Left ventricle myocardium inferior (tissue), 1 donor: ENCODE data around the gene RPTN. TPM values are rescaled to one million over a fixed set of nuclear protein-coding genes. Genes with fewer than 3 reads are reported as not detected.

ENCODE experiments used
- DNase-seq: peaks from one replicate; pipeline ENCODE4 v3.0.0-alpha.2; 2020
- H3K27ac ChIP-seq: fragments of 200-600 bp; replicated peaks from 2 replicates; pipeline ENCODE4 v1.8.0; 2021
- H3K27me3 ChIP-seq: fragments of 200-600 bp; 2 replicates; pipeline ENCODE4 v1.8.0; 2021; ENCODE audit warnings: low read depth
- H3K36me3 ChIP-seq: fragments of 200-600 bp; 2 replicates; pipeline ENCODE4 v1.8.0; 2021
- H3K4me1 ChIP-seq: fragments of 200-600 bp; 2 replicates; pipeline ENCODE4 v1.8.0; 2021
- H3K4me3 ChIP-seq: fragments of 200-600 bp; 2 replicates; pipeline ENCODE4 v1.8.0; 2021; ENCODE audit warnings: mild to moderate bottlenecking, moderate library complexity
- H3K9me3 ChIP-seq: fragments of 200-600 bp; replicated peaks from 2 replicates; pipeline ENCODE4 v1.8.0; 2021
- intact Hi-C: fragments of 100-400 bp; cut with micrococcal nuclease; formaldehyde crosslinking; loops from one replicate; pipeline ENCODE4 v1.11.0; 2022
- total RNA-seq: library from RNA; stranded (reverse); fragmentation: NEBNext Ultra II Directional; extraction: Animal tissue kit (Norgen Biotek cat#: 25700); gene quantifications from one replicate; pipeline ENCODE4 v1.2.1, GENCODE V29; 2021
- TF ChIP-seq, protein P1 (sequence below): fragments of 200-600 bp; IDR thresholded peaks from 2 replicates; pipeline ENCODE4 v1.8.0; 2021; ENCODE audit warnings: antibody characterized with exemption, mild to moderate bottlenecking, borderline replicate concordance
- donor health status: DM: no; HTN: yes; CAD: no; lungs with severe emphysema.

The RPTN gene
- total RNA-seq, 1 donor from 2014 or later: not detected

DNA sequence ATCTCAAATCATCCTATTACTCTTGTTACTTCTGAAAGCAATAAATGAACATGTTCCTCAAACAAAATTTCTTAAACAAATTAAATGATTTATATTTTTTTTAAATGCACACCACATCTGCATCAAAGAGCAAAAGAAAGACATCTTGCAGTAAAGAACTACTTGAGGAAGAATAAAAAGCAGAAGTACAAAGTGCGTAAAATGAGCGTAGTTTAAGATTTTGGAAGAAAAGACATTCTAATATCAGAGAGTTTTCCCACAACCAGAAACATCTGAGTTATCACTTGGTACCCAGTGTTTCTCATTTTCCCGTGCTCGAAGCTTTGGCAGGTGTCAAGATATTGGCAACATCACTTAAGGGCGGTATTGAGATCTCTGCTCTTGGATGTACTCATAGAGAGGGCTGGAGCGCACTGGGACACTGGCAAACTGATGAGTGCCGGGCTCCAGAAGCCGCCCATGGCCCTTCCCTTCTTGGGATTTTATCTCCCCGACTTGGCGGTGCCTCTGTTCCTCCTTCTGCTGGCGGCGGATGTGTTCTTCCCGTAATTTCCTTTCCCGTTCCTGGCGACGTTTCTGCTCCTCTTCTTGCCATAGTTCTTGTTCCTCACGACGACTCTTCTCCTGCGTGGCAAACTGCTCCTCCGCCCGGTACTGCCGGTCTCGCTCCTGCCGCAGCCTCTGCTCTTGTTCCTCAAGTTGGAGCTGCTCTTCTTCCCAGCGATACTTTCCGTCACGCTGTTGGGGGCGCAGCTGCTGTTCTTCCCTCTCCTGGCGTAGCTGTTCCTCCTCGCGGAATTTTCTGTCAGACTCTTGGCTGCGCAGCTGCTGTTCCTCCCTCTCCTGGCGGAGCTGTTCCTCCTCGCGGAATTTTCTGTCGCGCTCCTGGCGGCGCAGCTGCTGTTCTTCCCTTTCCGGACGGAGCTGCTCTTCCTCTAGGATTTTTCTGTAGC lies 51.7 kb downstream of the RPTN start:
- no peak for DNase-seq
- intact Hi-C loops: no loop called here
- Histone ChIP-seq H3K9me3 (peaks cover 22% of the 10 kb centered on the region), H3K36me3 (no peaks in the 10 kb centered on the region), H3K4me1 (peaks cover 48% of the 10 kb centered on the region), H3K4me3 (peak overlapping the region; percentile 67), H3K27ac (no peak overlapping the region), H3K27me3 (peaks cover 100% of the 10 kb centered on the region)
- TF ChIP-seq, protein P1, sequence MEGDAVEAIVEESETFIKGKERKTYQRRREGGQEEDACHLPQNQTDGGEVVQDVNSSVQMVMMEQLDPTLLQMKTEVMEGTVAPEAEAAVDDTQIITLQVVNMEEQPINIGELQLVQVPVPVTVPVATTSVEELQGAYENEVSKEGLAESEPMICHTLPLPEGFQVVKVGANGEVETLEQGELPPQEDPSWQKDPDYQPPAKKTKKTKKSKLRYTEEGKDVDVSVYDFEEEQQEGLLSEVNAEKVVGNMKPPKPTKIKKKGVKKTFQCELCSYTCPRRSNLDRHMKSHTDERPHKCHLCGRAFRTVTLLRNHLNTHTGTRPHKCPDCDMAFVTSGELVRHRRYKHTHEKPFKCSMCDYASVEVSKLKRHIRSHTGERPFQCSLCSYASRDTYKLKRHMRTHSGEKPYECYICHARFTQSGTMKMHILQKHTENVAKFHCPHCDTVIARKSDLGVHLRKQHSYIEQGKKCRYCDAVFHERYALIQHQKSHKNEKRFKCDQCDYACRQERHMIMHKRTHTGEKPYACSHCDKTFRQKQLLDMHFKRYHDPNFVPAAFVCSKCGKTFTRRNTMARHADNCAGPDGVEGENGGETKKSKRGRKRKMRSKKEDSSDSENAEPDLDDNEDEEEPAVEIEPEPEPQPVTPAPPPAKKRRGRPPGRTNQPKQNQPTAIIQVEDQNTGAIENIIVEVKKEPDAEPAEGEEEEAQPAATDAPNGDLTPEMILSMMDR: no peak

GRCh38 chr1:152104854-152105253 lies 54.2 kb downstream of the RPTN start:
- Histone ChIP-seq H3K4me3 (no peak overlapping the region), H3K36me3 (no peaks in the 10 kb centered on the region), H3K27me3 (peaks cover 100% of the 10 kb centered on the region), H3K9me3 (peaks cover 22% of the 10 kb centered on the region), H3K4me1 (peaks cover 23% of the 10 kb centered on the region), H3K27ac (no peak overlapping the region)
- intact Hi-C loops: no loop called here
- no peak for DNase-seq
- TF ChIP-seq, protein P1: no peak

Other genes with a start within 250 kb of the RPTN start
- gene THEM4, start 249.7 kb downstream of the RPTN start, total RNA-seq: 15.8 TPM
- 186 TPM for gene S100A10, start 165.4 kb downstream of the RPTN start, total RNA-seq
- gene S100A11, start 122.2 kb downstream of the RPTN start, total RNA-seq: 66.9 TPM
- gene TCHHL1, start 70.2 kb downstream of the RPTN start, total RNA-seq: not detected
- gene TCHH, start 43.8 kb downstream of the RPTN start, total RNA-seq: not detected
- gene HRNR, start 65.0 kb upstream of the RPTN start, total RNA-seq: not detected
- gene FLG, start 166.0 kb upstream of the RPTN start, total RNA-seq: not detected
- not detected for gene FLG2, start 200.8 kb upstream of the RPTN start, total RNA-seq